GM12878 (cell line): ENCODE results near the gene ADGB. TPM values are rescaled to one million over a fixed set of nuclear protein-coding genes. Genes with fewer than 3 reads are reported as not detected.

ENCODE experiments used
- BRCA1 ChIP-seq: IDR thresholded peaks from 2 replicates; pipeline ENCODE4 v1.6.1; 2011; ENCODE audit warnings: low read depth, low read length, improper control_type of control experiment
- DPF2 ChIP-seq: fragments of 450-650 bp; IDR thresholded peaks from 2 replicates; pipeline ENCODE4 v1.6.1; 2017; ENCODE audit warnings: mild to moderate bottlenecking
- MTA2 ChIP-seq: fragments of 450-650 bp; IDR thresholded peaks from 2 replicates; pipeline ENCODE4 v1.6.1; 2016; ENCODE audit warnings: low read depth, mild to moderate bottlenecking, moderate library complexity
- RAD21 ChIP-seq: IDR thresholded peaks from 2 replicates; pipeline ENCODE4 v1.6.1; 2011; ENCODE audit warnings: mild to moderate bottlenecking, low read depth, low read length, moderate library complexity; ENCODE audit not compliant: insufficient read depth
- STAT3 ChIP-seq: IDR thresholded peaks from 2 replicates; pipeline ENCODE4 v1.6.1; 2011; ENCODE audit warnings: low read depth, low read length, improper control_type of control experiment
- polyA plus RNA-seq, 11 experiments: library from polyadenylated mRNA; depleted of rRNA in 4 of 11; unstranded in 6 of 11; stranded (reverse) in 5 of 11; fragments of >200 nt; fragmentation: Nextera tagmentation in 4 of 11; fragmentation: Illumina TruSeq in 1 of 11; extraction: Ambion mirVana in 4 of 11; extraction: Trizol in 1 of 11; gene quantifications; 1 replicate in 1 of 11; 2 replicates in 10 of 11; pipeline versions ENCODE4 v1.2.1 to v1.2.3, GENCODE V29; 2011 to 2016; ENCODE audit warnings: inconsistent platforms in 2 of 11, missing spikeins in 2 of 11, low read depth in 1 of 11
- total RNA-seq, 4 experiments: library from RNA; depleted of rRNA in 3 of 4; stranded (reverse); fragments of >200 nt in 3 of 4; fragmentation: Illumina TruSeq in 1 of 4; extraction: Trizol in 1 of 4; gene quantifications; 2 replicates each; pipeline versions ENCODE4 v1.2.1 to v1.2.3, GENCODE V29; 2013 to 2021
- TF ChIP-seq, protein P1 (sequence below): fragments of 450-650 bp; IDR thresholded peaks from 2 replicates; pipeline ENCODE4 v1.6.1; 2018; ENCODE audit warnings: borderline replicate concordance, mild to moderate bottlenecking; ENCODE audit not compliant: partially characterized antibody
- TF ChIP-seq, protein P2 (sequence below): fragments of 450-650 bp; IDR thresholded peaks from 2 replicates; pipeline ENCODE4 v1.6.1; 2017; ENCODE audit warnings: borderline replicate concordance
- TF ChIP-seq, protein P3 (sequence below): fragments of 450-650 bp; IDR thresholded peaks from 2 replicates; pipeline ENCODE4 v1.6.1; 2017; ENCODE audit warnings: mild to moderate bottlenecking, low read depth, inconsistent platforms; ENCODE audit not compliant: poor library complexity, severe bottlenecking

The ADGB gene
- total and polyA plus RNA-seq, 10 of the 15 experiments (the other 5 are each of a cell fraction or from before 2014, with no cell fraction given), result not detected

DNA sequence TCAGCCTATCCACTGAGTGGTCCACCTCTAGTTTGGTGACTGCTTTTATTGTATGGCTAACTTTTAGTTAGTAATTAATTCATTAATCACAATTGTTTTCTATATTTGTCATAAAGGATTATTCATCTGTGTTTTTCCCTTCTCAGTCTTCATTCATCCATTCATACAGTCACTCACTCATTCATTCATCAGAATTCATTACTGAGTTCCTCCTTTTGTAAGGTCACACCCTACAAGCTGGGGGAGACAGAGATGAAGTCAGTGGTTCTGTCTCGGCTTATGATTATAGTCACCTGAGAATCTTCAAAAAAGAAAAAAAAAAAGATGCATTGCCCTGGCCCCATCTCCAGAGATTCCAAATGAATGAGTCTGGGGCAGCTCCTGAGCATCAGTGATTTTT is 257.1 kb downstream of the ADGB start (continued):
- TF ChIP-seq, protein P1, sequence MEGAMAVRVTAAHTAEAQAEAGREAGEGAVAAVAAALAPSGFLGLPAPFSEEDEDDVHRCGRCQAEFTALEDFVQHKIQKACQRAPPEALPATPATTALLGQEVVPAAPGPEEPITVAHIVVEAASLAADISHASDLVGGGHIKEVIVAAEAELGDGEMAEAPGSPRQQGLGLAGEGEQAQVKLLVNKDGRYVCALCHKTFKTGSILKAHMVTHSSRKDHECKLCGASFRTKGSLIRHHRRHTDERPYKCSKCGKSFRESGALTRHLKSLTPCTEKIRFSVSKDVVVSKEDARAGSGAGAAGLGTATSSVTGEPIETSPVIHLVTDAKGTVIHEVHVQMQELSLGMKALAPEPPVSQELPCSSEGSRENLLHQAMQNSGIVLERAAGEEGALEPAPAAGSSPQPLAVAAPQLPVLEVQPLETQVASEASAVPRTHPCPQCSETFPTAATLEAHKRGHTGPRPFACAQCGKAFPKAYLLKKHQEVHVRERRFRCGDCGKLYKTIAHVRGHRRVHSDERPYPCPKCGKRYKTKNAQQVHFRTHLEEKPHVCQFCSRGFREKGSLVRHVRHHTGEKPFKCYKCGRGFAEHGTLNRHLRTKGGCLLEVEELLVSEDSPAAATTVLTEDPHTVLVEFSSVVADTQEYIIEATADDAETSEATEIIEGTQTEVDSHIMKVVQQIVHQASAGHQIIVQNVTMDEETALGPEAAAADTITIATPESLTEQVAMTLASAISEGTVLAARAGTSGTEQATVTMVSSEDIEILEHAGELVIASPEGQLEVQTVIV, result no peak
- no peak for TF ChIP-seq DPF2
- TF ChIP-seq, protein P2, sequence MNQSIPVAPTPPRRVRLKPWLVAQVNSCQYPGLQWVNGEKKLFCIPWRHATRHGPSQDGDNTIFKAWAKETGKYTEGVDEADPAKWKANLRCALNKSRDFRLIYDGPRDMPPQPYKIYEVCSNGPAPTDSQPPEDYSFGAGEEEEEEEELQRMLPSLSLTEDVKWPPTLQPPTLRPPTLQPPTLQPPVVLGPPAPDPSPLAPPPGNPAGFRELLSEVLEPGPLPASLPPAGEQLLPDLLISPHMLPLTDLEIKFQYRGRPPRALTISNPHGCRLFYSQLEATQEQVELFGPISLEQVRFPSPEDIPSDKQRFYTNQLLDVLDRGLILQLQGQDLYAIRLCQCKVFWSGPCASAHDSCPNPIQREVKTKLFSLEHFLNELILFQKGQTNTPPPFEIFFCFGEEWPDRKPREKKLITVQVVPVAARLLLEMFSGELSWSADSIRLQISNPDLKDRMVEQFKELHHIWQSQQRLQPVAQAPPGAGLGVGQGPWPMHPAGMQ, result no peak
- no peak for TF ChIP-seq BRCA1
- TF ChIP-seq, protein P3, sequence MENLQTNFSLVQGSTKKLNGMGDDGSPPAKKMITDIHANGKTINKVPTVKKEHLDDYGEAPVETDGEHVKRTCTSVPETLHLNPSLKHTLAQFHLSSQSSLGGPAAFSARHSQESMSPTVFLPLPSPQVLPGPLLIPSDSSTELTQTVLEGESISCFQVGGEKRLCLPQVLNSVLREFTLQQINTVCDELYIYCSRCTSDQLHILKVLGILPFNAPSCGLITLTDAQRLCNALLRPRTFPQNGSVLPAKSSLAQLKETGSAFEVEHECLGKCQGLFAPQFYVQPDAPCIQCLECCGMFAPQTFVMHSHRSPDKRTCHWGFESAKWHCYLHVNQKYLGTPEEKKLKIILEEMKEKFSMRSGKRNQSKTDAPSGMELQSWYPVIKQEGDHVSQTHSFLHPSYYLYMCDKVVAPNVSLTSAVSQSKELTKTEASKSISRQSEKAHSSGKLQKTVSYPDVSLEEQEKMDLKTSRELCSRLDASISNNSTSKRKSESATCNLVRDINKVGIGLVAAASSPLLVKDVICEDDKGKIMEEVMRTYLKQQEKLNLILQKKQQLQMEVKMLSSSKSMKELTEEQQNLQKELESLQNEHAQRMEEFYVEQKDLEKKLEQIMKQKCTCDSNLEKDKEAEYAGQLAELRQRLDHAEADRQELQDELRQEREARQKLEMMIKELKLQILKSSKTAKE, result no peak
- TF ChIP-seq RAD21, result no peak
- TF ChIP-seq STAT3, result no peak
- TF ChIP-seq MTA2, result no peak
